Neural progenitor cell (in vitro differentiated cells): ENCODE data around the gene MAN2C1. TPM values are rescaled to one million over a fixed set of nuclear protein-coding genes. Genes with fewer than 3 reads are reported as not detected.

Experiments
- DNase-seq: peaks from one replicate; pipeline ENCODE4 v3.0.0-alpha.2; 2016; ENCODE audit warnings: low spot score
- H2AFZ ChIP-seq: fragments of 200-600 bp; sonication (generic); replicated peaks from 2 replicates; pipeline ENCODE4 v1.6.1; 2016; ENCODE audit warnings: antibody characterized with exemption
- H3F3A ChIP-seq: fragments of 200-600 bp; sonication (generic); 2 replicates; pipeline ENCODE4 v1.6.1; 2016; ENCODE audit warnings: antibody characterized with exemption, low read depth
- H3K27ac ChIP-seq: fragments of 200-600 bp; sonication (generic); 2 replicates; pipeline ENCODE4 v1.5.1; 2016; ENCODE audit warnings: mild to moderate bottlenecking
- H3K27me3 ChIP-seq: fragments of 200-600 bp; sonication (generic); 2 replicates; pipeline ENCODE4 v1.6.1; 2016; ENCODE audit warnings: mild to moderate bottlenecking, moderate library complexity
- H3K36me3 ChIP-seq: fragments of 200-600 bp; sonication (generic); 2 replicates; pipeline ENCODE4 v1.5.1; 2016
- H3K4me1 ChIP-seq: fragments of 200-600 bp; sonication (generic); 2 replicates; pipeline ENCODE4 v1.6.1; 2016; ENCODE audit warnings: mixed run types
- H3K4me2 ChIP-seq: fragments of 200-600 bp; sonication (generic); 2 replicates; pipeline ENCODE4 v1.6.1; 2016
- H3K4me3 ChIP-seq: fragments of 200-600 bp; sonication (generic); 2 replicates; pipeline ENCODE4 v1.5.1; 2016
- H3K79me2 ChIP-seq: fragments of 200-600 bp; sonication (generic); 2 replicates; pipeline ENCODE4 v1.6.1; 2016; ENCODE audit warnings: low read depth
- H3K9ac ChIP-seq: fragments of 200-600 bp; sonication (generic); 2 replicates; pipeline ENCODE4 v1.6.1; 2016
- H3K9me3 ChIP-seq: fragments of 200-600 bp; sonication (generic); 2 replicates; pipeline ENCODE4 v1.5.1; 2016; ENCODE audit warnings: low read depth
- H4K20me1 ChIP-seq: fragments of 200-600 bp; sonication (generic); 2 replicates; pipeline ENCODE4 v1.6.1; 2016; ENCODE audit warnings: low read depth
- H3K27ac Mint-ChIP-seq: 3 replicates; pipeline ENCODE4 v1.8.0; 2021; ENCODE audit warnings: mixed read lengths
- H3K27me3 Mint-ChIP-seq: 2 replicates; pipeline ENCODE4 v1.8.0; 2022; ENCODE audit warnings: low read depth, mild to moderate bottlenecking, inconsistent platforms, moderate library complexity, mixed read lengths; ENCODE audit not compliant: insufficient read depth
- H3K36me3 Mint-ChIP-seq: 3 replicates; pipeline ENCODE4 v1.8.0; 2021; ENCODE audit warnings: mixed read lengths
- H3K4me1 Mint-ChIP-seq: 3 replicates; pipeline ENCODE4 v1.8.0; 2021; ENCODE audit warnings: mixed read lengths
- H3K4me3 Mint-ChIP-seq: 3 replicates; pipeline ENCODE4 v1.8.0; 2021; ENCODE audit warnings: mild to moderate bottlenecking, moderate library complexity, mixed read lengths
- H3K9me3 Mint-ChIP-seq: 3 replicates; pipeline ENCODE4 v1.8.0; 2020; ENCODE audit warnings: mixed read lengths
- EZH2 ChIP-seq: fragments of 200-600 bp; sonication (generic); IDR thresholded peaks from 2 replicates; pipeline ENCODE4 v1.6.1; 2017; ENCODE audit warnings: antibody characterized with exemption, mild to moderate bottlenecking, moderate library complexity
- EZH2phosphoT487 ChIP-seq: fragments of 200-600 bp; sonication (generic); IDR thresholded peaks from 2 replicates; pipeline ENCODE4 v1.6.1; 2017; ENCODE audit warnings: antibody characterized with exemption
- total RNA-seq: library from RNA; depleted of rRNA; stranded (reverse); fragments of >200 nt; gene quantifications from 2 replicates; pipeline ENCODE4 v1.2.3, GENCODE V29; 2015; ENCODE audit warnings: low replicate concordance
- TF ChIP-seq, protein P1 (sequence below): fragments of 200-600 bp; sonication (generic); IDR thresholded peaks from 2 replicates; pipeline ENCODE4 v1.5.1; 2017; ENCODE audit warnings: antibody characterized with exemption, mild to moderate bottlenecking

MAN2C1 gene
- total RNA-seq, 1 donor from 2014 or later = 76.8 TPM

DNA sequence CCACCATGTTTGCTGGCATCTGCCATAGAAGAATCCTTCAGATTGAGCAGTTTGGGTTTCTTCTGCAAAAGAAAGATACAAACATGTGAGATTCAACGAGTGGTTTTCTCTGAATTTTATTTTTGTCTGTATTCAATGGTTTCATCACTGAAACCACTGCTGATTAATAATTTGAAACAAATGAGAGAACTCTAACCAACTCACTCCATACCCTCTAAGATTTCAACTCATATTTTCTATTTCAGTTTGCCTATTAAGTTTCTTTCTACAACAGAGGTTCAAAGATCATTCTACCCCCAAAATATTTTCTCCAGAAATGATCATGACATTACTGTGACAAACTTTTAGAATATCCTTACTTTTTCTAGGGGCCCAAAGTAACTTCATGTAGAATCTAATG is 38.7 kb upstream of the MAN2C1 start:
- Histone ChIP-seq H3K4me3 (no peak overlapping the region), H3F3A (peaks cover 8% of the 10 kb centered on the region), H3K4me1 (no peaks in the 10 kb centered on the region), H3K9me3 (no peaks in the 10 kb centered on the region), H4K20me1 (peaks cover 9% of the 10 kb centered on the region), H3K4me2 (no peak overlapping the region), H3K79me2 (peaks cover 4% of the 10 kb centered on the region), H3K9ac (no peak overlapping the region), H2AFZ (no peak overlapping the region), H3K36me3 (peaks cover 36% of the 10 kb centered on the region), H3K27ac (no peak overlapping the region), H3K27me3 (no peaks in the 10 kb centered on the region)
- H3K27me3 Mint-ChIP-seq = no peaks in the 10 kb centered on the region
- H3K4me1 Mint-ChIP-seq = no peaks in the 10 kb centered on the region
- TF ChIP-seq EZH2 (no peak), EZH2phosphoT487 (no peak)
- TF ChIP-seq, protein P1, sequence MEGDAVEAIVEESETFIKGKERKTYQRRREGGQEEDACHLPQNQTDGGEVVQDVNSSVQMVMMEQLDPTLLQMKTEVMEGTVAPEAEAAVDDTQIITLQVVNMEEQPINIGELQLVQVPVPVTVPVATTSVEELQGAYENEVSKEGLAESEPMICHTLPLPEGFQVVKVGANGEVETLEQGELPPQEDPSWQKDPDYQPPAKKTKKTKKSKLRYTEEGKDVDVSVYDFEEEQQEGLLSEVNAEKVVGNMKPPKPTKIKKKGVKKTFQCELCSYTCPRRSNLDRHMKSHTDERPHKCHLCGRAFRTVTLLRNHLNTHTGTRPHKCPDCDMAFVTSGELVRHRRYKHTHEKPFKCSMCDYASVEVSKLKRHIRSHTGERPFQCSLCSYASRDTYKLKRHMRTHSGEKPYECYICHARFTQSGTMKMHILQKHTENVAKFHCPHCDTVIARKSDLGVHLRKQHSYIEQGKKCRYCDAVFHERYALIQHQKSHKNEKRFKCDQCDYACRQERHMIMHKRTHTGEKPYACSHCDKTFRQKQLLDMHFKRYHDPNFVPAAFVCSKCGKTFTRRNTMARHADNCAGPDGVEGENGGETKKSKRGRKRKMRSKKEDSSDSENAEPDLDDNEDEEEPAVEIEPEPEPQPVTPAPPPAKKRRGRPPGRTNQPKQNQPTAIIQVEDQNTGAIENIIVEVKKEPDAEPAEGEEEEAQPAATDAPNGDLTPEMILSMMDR = no peak
- no peak overlapping the region for H3K4me3 Mint-ChIP-seq
- peaks cover 51% of the 10 kb centered on the region for H3K36me3 Mint-ChIP-seq
- no peak overlapping the region for H3K27ac Mint-ChIP-seq
- DNase-seq = no peak
- H3K9me3 Mint-ChIP-seq = no peaks in the 10 kb centered on the region

DNA sequence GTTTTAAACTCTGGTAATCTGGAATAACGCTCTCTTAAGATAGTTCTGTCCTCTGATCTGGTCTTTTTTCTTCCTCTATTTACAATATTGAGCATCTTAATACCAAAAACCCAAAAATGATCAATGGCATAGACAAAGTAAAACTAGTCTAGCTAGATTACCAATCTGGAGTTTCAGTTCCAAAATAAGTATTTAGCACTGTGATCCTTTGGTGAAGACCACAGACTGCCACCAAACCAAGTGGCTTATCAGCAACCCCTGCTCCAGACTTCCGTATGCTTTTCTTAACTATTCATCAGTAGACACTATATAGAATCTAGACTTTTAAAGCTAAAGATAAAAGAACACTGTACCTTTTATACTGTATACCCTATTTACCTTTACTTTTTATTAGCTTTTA is 35.5 kb upstream of the MAN2C1 start:
- Mint-ChIP-seq H3K27me3 (no peaks in the 10 kb centered on the region), H3K4me3 (no peak overlapping the region)

DNA sequence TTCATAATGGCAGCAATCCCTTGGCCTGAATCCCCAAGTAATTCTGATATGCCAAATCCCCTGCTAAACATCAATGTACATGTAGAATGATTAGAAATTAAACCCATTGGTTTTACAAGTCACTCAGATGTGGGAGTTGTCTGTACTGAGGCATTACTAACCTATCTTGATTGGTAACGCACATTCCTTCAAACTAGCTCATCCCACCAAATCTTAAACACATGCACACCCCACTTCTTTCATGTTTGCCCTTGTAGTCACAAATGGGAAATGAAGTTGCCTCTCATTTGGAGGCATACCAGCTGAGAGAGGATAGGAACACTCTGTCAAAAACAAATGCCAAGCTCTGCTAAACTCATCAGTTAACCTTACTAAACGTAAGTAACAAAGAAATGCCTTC is 29.1 kb upstream of the MAN2C1 start:
- Mint-ChIP-seq H3K27ac (no peak overlapping the region), H3K9me3 (no peaks in the 10 kb centered on the region), H3K4me3 (no peak overlapping the region), H3K4me1 (no peaks in the 10 kb centered on the region), H3K27me3 (no peaks in the 10 kb centered on the region), H3K36me3 (peaks cover 33% of the 10 kb centered on the region)
- Histone ChIP-seq H3K79me2 (peaks cover 17% of the 10 kb centered on the region), H3K4me2 (no peak overlapping the region), H3K27me3 (no peaks in the 10 kb centered on the region), H3K9ac (no peak overlapping the region), H3K27ac (no peak overlapping the region), H3K4me3 (no peak overlapping the region), H3K36me3 (peaks cover 33% of the 10 kb centered on the region), H3K4me1 (no peaks in the 10 kb centered on the region), H4K20me1 (peaks cover 23% of the 10 kb centered on the region), H3K9me3 (no peaks in the 10 kb centered on the region), H3F3A (no peaks in the 10 kb centered on the region), H2AFZ (no peak overlapping the region)
- no peak for DNase-seq
- no peak for TF ChIP-seq EZH2
- no peak for TF ChIP-seq EZH2phosphoT487
- TF ChIP-seq, protein P1 = no peak

More for the DNA sequence above, 35.5 kb upstream of the MAN2C1 start:
- peaks cover 25% of the 10 kb centered on the region for H3K36me3 ChIP-seq
- H3K36me3 Mint-ChIP-seq = peaks cover 43% of the 10 kb centered on the region
- no peaks in the 10 kb centered on the region for H3K4me1 ChIP-seq
- TF ChIP-seq, protein P1 = no peak
- TF ChIP-seq EZH2phosphoT487 = no peak
- TF ChIP-seq EZH2 = no peak
- no peak overlapping the region for H3K27ac ChIP-seq
- no peak for DNase-seq
- no peaks in the 10 kb centered on the region for H3K27me3 ChIP-seq
- H3K4me1 Mint-ChIP-seq = no peaks in the 10 kb centered on the region
- no peak overlapping the region for H3K27ac Mint-ChIP-seq
- H3F3A ChIP-seq = no peaks in the 10 kb centered on the region
- peaks cover 5% of the 10 kb centered on the region for H3K79me2 ChIP-seq
- no peak overlapping the region for H3K4me3 ChIP-seq
- peaks cover 6% of the 10 kb centered on the region for H4K20me1 ChIP-seq
- no peak overlapping the region for H2AFZ ChIP-seq
- no peaks in the 10 kb centered on the region for H3K9me3 ChIP-seq
- no peak overlapping the region for H3K9ac ChIP-seq
- no peaks in the 10 kb centered on the region for H3K9me3 Mint-ChIP-seq
- H3K4me2 ChIP-seq = no peak overlapping the region
